HepG2 (cell line): ENCODE measurements around the gene GRP.

Experiments used
- CTCF ChIP-seq: sonication (generic); formaldehyde crosslinking; IDR thresholded peaks from 2 replicates; pipeline ENCODE4 v1.5.0; 2020; ENCODE audit warnings: mild to moderate bottlenecking, missing genetic modification reagents, moderate library complexity
- EP300 ChIP-seq, 3 experiments: sonication (generic) in 1 of 3; formaldehyde crosslinking in 1 of 3; IDR thresholded peaks; 2 replicates each; pipeline versions ENCODE4 v1.5.1 to v1.6.1; 2011 to 2020; ENCODE audit warnings: low read depth in 2 of 3, low read length in 2 of 3, borderline replicate concordance in 1 of 3, improper control_type of control experiment in 1 of 3, mild to moderate bottlenecking in 1 of 3, missing genetic modification reagents in 1 of 3, moderate library complexity in 1 of 3
- ETS1 ChIP-seq: sonication (generic); formaldehyde crosslinking; IDR thresholded peaks from 2 replicates; pipeline ENCODE4 v1.4.0; 2020; ENCODE audit warnings: missing genetic modification reagents
- MXI1 ChIP-seq: IDR thresholded peaks from 3 replicates; pipeline ENCODE4 v1.6.1; 2012; ENCODE audit warnings: low read depth, low read length, inconsistent platforms, borderline replicate concordance
- POGK ChIP-seq: sonication (generic); formaldehyde crosslinking; conservative IDR thresholded peaks from 2 replicates; pipeline ENCODE4 v1.8.0; 2022; ENCODE audit warnings: mild to moderate bottlenecking, moderate library complexity, missing genetic modification reagents
- REST ChIP-seq, 2 experiments: IDR thresholded peaks; 2 replicates each; pipeline ENCODE4 v1.6.1; 2011 to 2012; ENCODE audit warnings: low read length in 2 of 2, borderline replicate concordance in 1 of 2, low read depth in 1 of 2, mild to moderate bottlenecking in 1 of 2, moderate library complexity in 1 of 2
- RFX5 ChIP-seq: IDR thresholded peaks from 2 replicates; pipeline ENCODE4 v1.6.1; 2011; ENCODE audit warnings: low read depth, low read length, improper control_type of control experiment
- SKI ChIP-seq: fragments of 450-650 bp; IDR thresholded peaks from one replicate; pipeline ENCODE4 v1.6.1; 2018; ENCODE audit warnings: mild to moderate bottlenecking; ENCODE audit not compliant: partially characterized antibody
- SP1 ChIP-seq, 2 experiments: fragments of 450-650 bp in 1 of 2; sonication (generic) in 1 of 2; formaldehyde crosslinking in 1 of 2; IDR thresholded peaks; 2 replicates each; pipeline versions ENCODE4 v1.4.0 to v1.6.1; 2016 to 2020; ENCODE audit warnings: missing genetic modification reagents in 1 of 2
- TAF15 ChIP-seq: fragments of 200-400 bp; formaldehyde crosslinking; IDR thresholded peaks from one replicate; pipeline ENCODE4 v1.6.1; 2018; ENCODE audit warnings: mild to moderate bottlenecking, low read depth, low read length; ENCODE audit not compliant: poor library complexity, severe bottlenecking
- ZNF496 ChIP-seq: sonication (generic); formaldehyde crosslinking; IDR thresholded peaks from 2 replicates; pipeline ENCODE4 v1.8.1; 2023; ENCODE audit warnings: mild to moderate bottlenecking, moderate library complexity, missing genetic modification reagents; ENCODE audit not compliant: insufficient replicate concordance
- ZNF670 ChIP-seq: sonication (generic); formaldehyde crosslinking; IDR thresholded peaks from 2 replicates; pipeline ENCODE4 v1.8.0; 2022; ENCODE audit warnings: mild to moderate bottlenecking, missing genetic modification reagents, borderline replicate concordance

- TF ChIP-seq ZNF670 (CRISPR knock-in tag) (no peak), CTCF (CRISPR knock-in tag) (no peak), SKI (no peak), TAF15 (no peak), ETS1 (CRISPR knock-in tag) (no peak), MXI1 (no peak), ZNF496 (CRISPR knock-in tag) (no peak), EP300 (IDR thresholded peaks at IDR 0.05; ENCODE audit: low read depth in 2 of 2, low read length in 2 of 2) (no peak), EP300 (CRISPR knock-in tag; IDR thresholded peaks at IDR 0.05; ENCODE audit: borderline replicate concordance) (no peak), REST (IDR thresholded peaks at IDR 0.05; ENCODE audit: borderline replicate concordance in 1 of 2, low read depth in 1 of 2, low read length in 2 of 2) (no peak), POGK (CRISPR knock-in tag) (no peak), SP1 (IDR thresholded peaks at IDR 0.05) (no peak), SP1 (CRISPR knock-in tag; IDR thresholded peaks at IDR 0.05) (no peak), RFX5 (no peak)
These were observed 59.2 kb downstream of the GRP start for GRCh38 chr18:59279193-59279592.
